H54 (cell line): ENCODE measurements around the gene SPATA31C2.

Experiments used
- DNase-seq: peaks from one replicate; pipeline ENCODE4 v3.0.0; 2011; ENCODE audit warnings: low spot score, mixed read lengths; ENCODE audit not compliant: insufficient read length
- FAIRE-seq: peaks from 3 replicates; lab custom pipeline; 2011; peaks lifted over from hg19 to GRCh38; lab: Jason Lieb, UNC
- POLR2A ChIP-seq: IDR thresholded peaks from 2 replicates; pipeline ENCODE4 v1.6.1; 2011; ENCODE audit warnings: low read depth, mild to moderate bottlenecking, low read length

Gene SPATA31C2

DNA sequence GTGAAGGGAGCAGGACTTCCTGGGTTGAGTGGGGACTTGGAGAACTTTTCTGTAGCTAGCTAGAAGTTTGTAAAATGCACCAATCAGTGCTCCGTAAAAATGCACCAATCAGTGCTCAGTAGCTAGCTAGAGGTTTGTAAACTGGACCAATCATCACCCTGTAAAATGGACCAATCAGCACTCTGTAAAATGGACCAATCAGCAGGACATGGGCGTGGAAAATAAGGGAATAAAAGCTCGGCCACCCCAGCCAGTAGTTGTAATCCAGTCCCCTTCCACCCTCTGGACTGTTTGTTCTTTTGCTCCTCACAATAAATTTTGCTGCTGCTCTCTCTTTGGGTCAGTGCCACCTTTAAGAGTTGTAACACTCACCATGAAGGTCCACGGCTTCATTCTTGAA lies 29.5 kb downstream of the SPATA31C2 start:
- TF ChIP-seq POLR2A = no peak
- DNase-seq (no peak), FAIRE-seq (no peak)

DNA sequence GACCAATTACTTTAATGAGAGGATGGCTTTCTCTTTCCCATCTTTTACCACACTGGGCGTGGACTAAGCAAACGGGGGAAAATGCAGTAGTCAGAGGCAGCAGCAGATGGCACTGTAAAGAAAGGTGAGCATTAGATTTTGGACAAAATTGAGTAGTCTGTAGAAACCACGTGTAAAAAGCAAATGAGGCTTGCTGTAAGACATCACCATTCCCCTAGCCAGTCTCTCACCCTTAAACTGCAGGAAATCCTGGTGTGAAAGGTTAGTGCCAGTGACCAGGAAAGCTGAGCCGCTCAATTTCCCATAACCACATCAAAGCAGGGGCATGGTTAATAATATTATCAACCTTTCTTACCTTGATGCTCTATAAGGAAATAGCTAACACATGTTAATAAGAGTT lies 31.8 kb downstream of the SPATA31C2 start:
- DNase-seq (peak; percentile 23), FAIRE-seq (peak; percentile 97)
- TF ChIP-seq POLR2A = no peak

DNA sequence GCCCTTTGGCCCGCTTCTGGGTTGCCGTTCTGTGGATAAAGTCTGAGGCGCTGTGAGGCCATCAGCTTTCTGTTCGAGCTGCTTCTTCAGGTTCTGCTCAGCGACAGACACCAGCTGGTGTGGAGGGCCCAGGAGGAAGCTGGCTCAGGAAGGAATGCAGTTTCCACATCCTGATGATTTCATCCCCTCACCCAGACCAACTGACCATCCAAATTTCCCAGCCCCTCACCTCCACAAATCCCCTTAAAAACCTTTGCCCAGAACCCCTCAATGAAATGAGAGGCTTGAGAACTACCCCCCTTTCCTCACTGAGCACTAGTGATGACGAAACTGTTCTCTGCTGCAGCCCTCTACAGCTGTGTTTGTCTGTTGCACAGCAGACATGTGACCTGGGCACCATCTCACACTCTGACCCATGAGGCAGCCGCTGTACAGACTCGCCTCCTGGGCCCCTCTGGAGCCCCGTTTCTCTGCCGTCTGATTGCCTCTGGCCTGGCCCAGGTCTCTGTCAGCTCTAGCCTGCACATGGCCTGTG lies 45.4 kb downstream of the SPATA31C2 start:
- DNase-seq (no peak), FAIRE-seq (no peak)
- no peak for TF ChIP-seq POLR2A

DNA sequence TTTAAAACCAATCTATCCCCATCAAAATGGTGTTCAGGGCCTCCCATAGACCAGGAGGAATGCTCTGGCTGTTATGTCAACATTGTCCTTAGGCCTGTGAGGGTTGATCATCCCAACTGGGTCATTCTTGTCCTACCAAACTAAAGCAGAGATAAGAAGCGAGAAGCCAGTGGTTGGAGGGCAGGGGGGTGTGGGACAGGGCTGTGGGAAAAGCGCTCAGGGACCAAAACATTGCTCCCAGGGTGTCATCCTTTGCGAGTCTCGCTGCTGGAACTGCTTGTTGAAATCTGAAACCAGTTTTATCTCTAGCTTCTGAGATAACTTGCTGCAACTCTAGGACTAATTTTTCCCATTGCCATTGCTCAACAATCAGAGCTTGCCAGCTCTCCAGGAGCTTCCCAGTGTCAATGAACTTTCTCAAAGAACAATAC lies 48.1 kb downstream of the SPATA31C2 start:
- FAIRE-seq (no peak), DNase-seq (no peak)

DNA sequence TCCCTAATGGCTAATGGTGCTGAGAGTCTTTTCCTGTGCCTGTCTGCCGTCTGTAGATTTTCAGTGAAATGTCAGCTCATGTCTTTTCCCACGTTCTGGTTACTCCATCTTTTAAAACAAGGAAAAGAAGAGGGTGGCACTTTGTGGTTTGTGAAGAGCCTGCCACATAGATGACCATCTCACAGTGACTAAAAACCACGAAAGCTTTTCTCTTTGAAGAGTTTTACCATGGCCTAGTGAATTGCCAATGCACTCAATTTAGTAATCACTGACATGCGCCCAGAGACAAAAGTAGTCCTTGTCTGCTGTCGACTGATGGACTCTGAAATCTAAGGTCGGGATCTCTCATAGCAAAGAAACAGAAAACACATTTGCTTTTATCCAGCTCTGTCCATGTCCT lies 50.4 kb downstream of the SPATA31C2 start:
- FAIRE-seq = no peak
- no peak for TF ChIP-seq POLR2A

More for the DNA sequence above, 48.1 kb downstream of the SPATA31C2 start:
- TF ChIP-seq POLR2A = no peak

DNA sequence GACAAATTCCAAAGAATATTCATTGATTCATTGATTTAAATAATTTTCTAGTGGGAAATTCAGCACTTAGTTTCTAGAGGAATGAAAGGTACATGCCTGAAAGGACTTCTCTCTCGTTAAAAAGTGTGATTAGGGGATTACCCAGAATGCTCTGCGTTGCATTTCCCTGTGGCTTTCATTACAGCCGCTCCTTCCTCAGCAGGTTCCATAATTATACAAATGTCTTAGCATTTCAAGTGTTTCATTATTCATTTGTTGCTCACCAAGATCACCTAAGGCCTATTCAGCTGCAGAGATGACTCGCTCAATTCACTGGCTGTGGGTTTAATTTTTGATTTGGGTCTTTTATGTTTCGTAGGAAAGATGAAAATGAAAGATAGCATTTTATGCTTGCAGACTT lies 52.8 kb downstream of the SPATA31C2 start:
- no peak for FAIRE-seq
- DNase-seq = no peak
- no peak for TF ChIP-seq POLR2A

More for the DNA sequence above, 50.4 kb downstream of the SPATA31C2 start:
- DNase-seq = no peak

DNA sequence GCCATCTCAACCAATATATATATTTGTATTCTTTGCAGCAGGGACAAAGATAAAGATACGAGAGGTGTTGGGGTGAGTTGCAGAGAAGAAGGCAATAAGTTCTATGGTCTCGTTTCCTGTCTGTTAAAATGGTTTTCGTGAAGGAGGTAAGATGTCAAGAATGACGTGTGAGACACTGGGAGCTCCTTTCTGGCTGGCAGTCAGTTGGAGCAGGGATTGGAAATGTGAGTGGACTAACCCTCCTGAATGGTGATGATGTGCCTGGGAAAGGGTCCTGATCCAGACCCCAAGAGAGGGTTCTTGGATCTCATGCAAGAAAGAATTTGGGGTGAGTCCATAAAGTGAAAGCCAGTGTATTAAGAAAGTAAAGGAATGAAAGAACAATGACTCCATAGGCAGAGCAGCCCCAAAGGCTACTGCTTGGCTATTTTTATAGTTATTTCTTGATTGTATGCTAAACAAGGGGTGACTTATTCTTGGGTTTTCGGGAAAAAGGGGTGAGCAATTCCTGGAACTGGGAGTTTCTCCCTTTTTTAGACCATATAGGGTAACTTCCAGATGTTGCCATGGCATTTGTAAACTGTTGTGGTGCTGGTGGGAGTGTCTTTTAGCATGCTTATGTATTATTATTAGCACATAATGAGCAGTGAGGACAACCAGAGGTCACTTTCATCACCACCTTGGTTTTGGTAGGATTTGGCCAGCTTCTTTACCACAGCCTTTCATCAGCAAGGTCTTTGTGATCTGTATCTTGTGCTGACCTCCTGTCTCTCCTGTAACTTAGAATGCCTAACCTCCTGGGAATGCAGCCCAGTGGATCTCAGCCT lies 53.7 kb downstream of the SPATA31C2 start:
- DNase-seq (no peak), FAIRE-seq (no peak)
- no peak for TF ChIP-seq POLR2A
